Upper lobe of right lung (tissue), 1 donor: ENCODE results near the gene CEBPZOS. TPM values are rescaled to one million over a fixed set of nuclear protein-coding genes. Genes with fewer than 3 reads are reported as not detected.

Experiments used
- ATAC-seq: fragments of 200-7000 bp; cut with Tn5 transposase; one replicate; pipeline ENCODE4 v1.9.1; 2020; ENCODE audit warnings: mild to moderate bottlenecking, moderate library complexity
- DNase-seq: peaks from one replicate; pipeline ENCODE4 v3.0.0-alpha.2; 2020
- H3K27ac ChIP-seq: fragments of 200-600 bp; one replicate; pipeline ENCODE4 v1.8.0; 2022
- H3K27me3 ChIP-seq: fragments of 200-600 bp; one replicate; pipeline ENCODE4 v1.8.0; 2022; ENCODE audit warnings: mild to moderate bottlenecking
- H3K36me3 ChIP-seq: fragments of 200-600 bp; one replicate; pipeline ENCODE4 v1.8.0; 2022
- H3K4me1 ChIP-seq: fragments of 200-600 bp; one replicate; pipeline ENCODE4 v1.8.0; 2022
- H3K4me3 ChIP-seq: fragments of 200-600 bp; one replicate; pipeline ENCODE4 v1.8.0; 2022; ENCODE audit warnings: mild to moderate bottlenecking
- H3K9me3 ChIP-seq: fragments of 200-600 bp; one replicate; pipeline ENCODE4 v1.8.0; 2022
- intact Hi-C: fragments of 100-400 bp; cut with DNase I; formaldehyde crosslinking; loops from one replicate; pipeline ENCODE4 v1.11.0; 2022
- total RNA-seq: library from RNA; stranded (reverse); fragmentation: NEBNext Ultra II Directional; extraction: Animal tissue kit (Norgen Biotek cat#: 25700); gene quantifications from one replicate; pipeline ENCODE4 v1.2.1, GENCODE V29; 2021
- TF ChIP-seq, protein P1 (sequence below): fragments of 200-600 bp; IDR thresholded peaks from one replicate; pipeline ENCODE4 v1.8.0; 2022; ENCODE audit warnings: antibody characterized with exemption
- donor health status: DM: no; HTN: yes; CAD: no; lungs with severe emphysema.

CEBPZOS gene
- total RNA-seq, 1 donor from 2014 or later = 38.8 TPM

DNA sequence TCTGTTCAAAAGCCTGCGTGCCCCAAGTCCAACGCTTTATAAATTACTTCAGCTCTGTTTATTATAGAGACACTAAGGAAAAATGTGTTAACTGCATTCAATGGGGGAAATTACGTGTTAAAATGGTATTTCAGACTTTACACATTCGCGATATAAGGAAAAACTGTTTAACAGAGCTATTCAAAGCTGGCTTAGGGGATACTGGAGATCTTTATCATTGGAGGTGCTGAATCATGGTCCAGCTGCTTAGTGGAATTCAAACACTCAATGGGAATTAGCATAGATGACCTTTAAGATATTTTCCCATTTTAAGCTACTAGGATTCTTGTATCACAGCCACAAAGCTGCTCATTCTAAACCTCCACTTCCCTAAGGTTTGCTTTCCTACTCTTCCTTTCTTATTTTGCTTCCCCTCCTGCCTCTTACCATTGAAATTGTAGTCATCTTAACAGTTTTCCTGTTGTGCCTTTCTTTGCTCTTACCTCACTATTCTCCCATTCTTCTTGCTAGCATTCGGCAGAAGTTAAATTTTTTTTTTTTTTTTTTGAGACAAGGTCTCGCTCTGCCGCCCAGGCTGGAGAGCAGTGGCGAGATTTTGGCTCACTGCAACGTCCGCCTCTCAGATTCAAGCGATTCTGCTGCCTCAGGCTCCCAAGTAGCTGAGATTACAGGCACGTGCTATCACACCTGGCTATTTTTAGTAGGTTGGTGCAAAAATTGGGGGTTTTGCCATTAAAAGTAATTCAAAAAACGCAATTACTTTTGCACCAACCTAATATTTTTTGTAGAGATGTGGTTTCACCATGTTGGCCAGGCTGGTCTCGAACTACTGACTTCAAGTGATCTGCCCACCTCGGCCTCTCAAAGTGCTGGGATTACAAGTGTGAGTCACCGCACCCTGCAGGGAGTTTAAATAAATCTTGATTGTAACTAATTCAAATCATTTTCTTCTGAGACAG, 14.3 kb upstream of the CEBPZOS start:
- H3K4me1 ChIP-seq = no peaks in the 10 kb centered on the region
- H3K27me3 ChIP-seq = no peaks in the 10 kb centered on the region
- H3K4me3 ChIP-seq = no peak overlapping the region
- TF ChIP-seq, protein P1, sequence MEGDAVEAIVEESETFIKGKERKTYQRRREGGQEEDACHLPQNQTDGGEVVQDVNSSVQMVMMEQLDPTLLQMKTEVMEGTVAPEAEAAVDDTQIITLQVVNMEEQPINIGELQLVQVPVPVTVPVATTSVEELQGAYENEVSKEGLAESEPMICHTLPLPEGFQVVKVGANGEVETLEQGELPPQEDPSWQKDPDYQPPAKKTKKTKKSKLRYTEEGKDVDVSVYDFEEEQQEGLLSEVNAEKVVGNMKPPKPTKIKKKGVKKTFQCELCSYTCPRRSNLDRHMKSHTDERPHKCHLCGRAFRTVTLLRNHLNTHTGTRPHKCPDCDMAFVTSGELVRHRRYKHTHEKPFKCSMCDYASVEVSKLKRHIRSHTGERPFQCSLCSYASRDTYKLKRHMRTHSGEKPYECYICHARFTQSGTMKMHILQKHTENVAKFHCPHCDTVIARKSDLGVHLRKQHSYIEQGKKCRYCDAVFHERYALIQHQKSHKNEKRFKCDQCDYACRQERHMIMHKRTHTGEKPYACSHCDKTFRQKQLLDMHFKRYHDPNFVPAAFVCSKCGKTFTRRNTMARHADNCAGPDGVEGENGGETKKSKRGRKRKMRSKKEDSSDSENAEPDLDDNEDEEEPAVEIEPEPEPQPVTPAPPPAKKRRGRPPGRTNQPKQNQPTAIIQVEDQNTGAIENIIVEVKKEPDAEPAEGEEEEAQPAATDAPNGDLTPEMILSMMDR = no peak
- no peak overlapping the region for H3K27ac ChIP-seq
- ATAC-seq (no peak), DNase-seq (no peak)
- intact Hi-C loops = no loop called here
- no peaks in the 10 kb centered on the region for H3K36me3 ChIP-seq
- no peaks in the 10 kb centered on the region for H3K9me3 ChIP-seq

DNA sequence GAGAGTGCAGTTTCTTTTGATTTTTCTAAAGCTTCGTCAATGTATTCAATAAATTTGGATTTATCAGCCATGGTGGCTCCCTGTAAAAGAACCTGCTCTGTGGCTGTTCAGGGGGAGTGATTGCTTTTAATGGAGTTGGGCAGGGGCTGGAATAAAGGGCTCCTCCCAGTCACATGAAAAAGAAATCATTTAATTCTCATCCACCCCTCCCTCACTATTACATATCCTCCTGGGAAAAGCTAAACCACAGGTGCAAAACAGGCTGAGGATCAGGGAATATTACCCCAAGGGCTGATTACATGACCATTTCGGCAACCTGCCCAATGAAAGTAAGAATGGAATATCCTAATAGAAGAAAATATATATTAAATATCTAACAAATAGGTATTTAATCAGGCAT, 7.7 kb upstream of the CEBPZOS start, which contains the start of gene SULT6B1:
Gene SULT6B1 (minus strand): TSS at position 101 of the 400 bp plus-strand sequence. CDS start 30 bp downstream, at position 71.
- H3K27ac ChIP-seq = no peak within 1 kb of the TSS
- H3K9me3 ChIP-seq = no peaks in the 10 kb centered on the region
- TF ChIP-seq, protein P1 = no peak
- no peaks in the 10 kb centered on the region for H3K4me1 ChIP-seq
- H3K4me3 ChIP-seq = no peak within 1 kb of the TSS
- ATAC-seq = no peak
- no peaks in the 10 kb centered on the region for H3K36me3 ChIP-seq
- no peak for DNase-seq
- H3K27me3 ChIP-seq = no peaks in the 10 kb centered on the region
- intact Hi-C loops = no loop called here

DNA sequence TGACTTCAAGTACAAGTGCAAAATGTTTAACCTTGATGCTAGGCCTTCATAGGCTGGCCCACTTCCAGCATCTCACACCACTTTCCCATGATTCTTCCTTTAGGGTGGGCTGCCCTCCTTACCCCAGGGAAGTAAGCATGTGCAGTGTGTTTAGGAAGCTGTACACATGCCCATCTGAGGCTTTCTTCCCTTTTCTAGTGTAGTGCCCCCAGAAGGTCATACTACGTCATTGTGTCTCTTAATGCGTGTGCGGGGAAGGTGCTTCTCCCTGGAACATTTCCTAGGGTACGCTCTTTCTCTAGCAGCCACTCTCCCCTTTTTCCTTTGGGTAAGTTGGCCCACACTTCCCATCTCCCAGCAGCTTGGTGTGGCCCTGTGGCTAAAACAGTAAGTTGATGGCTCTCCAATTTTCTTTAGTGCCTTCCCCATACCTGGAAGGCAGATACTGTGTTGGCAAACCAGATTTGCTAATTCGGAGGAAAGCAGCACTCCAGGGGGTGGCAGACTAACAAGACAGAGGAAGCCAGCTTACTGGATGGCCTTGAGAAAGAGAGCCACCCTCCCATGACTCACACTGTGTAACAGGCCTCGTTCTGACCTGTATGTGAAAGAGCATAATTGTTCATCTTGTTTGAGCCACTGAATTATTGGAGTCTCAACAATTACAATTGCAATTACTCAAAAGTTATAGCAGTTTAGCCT, 6.7 kb upstream of the CEBPZOS start:
- intact Hi-C loops = no loop called here
- TF ChIP-seq, protein P1 = no peak
- Histone ChIP-seq H3K4me1 (no peaks in the 10 kb centered on the region), H3K27ac (no peak overlapping the region), H3K4me3 (no peak overlapping the region), H3K36me3 (no peaks in the 10 kb centered on the region), H3K27me3 (no peaks in the 10 kb centered on the region), H3K9me3 (no peaks in the 10 kb centered on the region)
- DNase-seq (no peak), ATAC-seq (peak; percentile 86)

DNA sequence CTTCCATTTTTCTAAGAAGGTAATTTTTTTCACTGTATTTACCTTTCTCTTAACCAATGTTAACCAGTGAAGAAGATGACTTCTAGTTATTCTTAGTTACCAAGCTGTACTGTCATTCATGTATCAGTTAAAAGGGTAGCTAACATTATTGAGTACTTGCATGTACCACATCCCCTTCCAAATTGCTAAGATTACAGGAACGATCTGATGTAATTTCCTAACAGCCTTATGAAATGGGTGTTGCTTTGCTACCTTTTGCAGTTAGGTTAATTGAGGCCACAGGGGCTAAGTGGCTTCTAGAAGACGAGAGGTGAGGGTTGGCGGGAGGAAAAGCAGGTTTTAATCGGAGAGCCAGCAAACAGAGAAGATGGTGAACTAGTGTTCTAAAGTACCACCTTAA, 6.0 kb upstream of the CEBPZOS start:
- H3K9me3 ChIP-seq = no peaks in the 10 kb centered on the region
- no peak overlapping the region for H3K4me3 ChIP-seq
- TF ChIP-seq, protein P1 = no peak
- no peaks in the 10 kb centered on the region for H3K4me1 ChIP-seq
- DNase-seq (no peak), ATAC-seq (no peak)
- H3K27me3 ChIP-seq = no peaks in the 10 kb centered on the region
- intact Hi-C loops = no loop called here
- H3K27ac ChIP-seq = no peak overlapping the region
- H3K36me3 ChIP-seq = no peaks in the 10 kb centered on the region

DNA sequence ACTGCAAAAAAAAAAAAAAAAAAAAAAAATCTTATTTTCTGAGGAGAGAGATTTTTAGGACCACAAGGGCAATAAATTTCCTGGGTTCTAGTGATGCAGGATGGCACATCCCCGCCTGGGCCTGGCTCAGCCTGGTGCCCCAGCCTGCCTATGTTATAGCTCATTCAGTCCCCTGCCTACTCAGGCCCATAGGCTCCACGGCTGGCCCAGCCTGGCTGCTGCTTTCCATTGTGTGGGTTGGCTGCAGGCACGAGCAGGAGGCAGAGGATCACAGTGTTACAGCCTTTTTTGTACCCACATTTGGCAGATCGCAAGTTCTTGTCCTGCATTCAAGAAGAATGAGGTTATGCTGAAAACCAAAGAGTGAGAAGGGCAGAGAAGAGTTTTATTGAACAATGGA, 5.0 kb upstream of the CEBPZOS start:
- no peak for ATAC-seq
- H3K4me1 ChIP-seq = no peaks in the 10 kb centered on the region
- TF ChIP-seq, protein P1 = no peak
- intact Hi-C loops = no loop called here
- H3K9me3 ChIP-seq = no peaks in the 10 kb centered on the region
- no peaks in the 10 kb centered on the region for H3K27me3 ChIP-seq
- H3K27ac ChIP-seq = no peak overlapping the region
- H3K36me3 ChIP-seq = no peaks in the 10 kb centered on the region
- no peak overlapping the region for H3K4me3 ChIP-seq
- DNase-seq = no peak
